ENCODE measurements around the gene ERRFI1. TPM values are rescaled to one million over a fixed set of nuclear protein-coding genes. Genes with fewer than 3 reads are reported as not detected.

The ERRFI1 gene
- total and polyA plus RNA-seq, 10 of the 15 experiments (the other 5 are each of a cell fraction or from before 2014, with no cell fraction given) = 0.90 to 6.5 (median 3.1) TPM

- TF ChIP-seq ZNF687 (IDR thresholded peaks at IDR 0.05) (no peak), ZSCAN29 (IDR thresholded peaks at IDR 0.05) (no peak)
These were observed 15.9 kb downstream of the ERRFI1 start (continued) for GRCh38 chr1:8010080-8010664.

GRCh38 chr1:8009043-8010002, 16.8 kb downstream of the ERRFI1 start:
- no TSS peak for BruUV-seq (replicated peaks)
- intact Hi-C loops (cut with micrococcal nuclease; ENCODE audit: unreplicated experiment) = no loop called here
- CTCF ChIA-PET = interaction anchor here (0.7 kb wide), 1 partner anchor 34 kb away, joined by 5 read pairs; no protein-coding TSS in a partner anchor
- TF ChIP-seq STAT3 (IDR thresholded peaks at IDR 0.05; ENCODE audit: low read depth, low read length) (no peak), SMAD1 (IDR thresholded peaks at IDR 0.05; ENCODE audit: low read depth, partially characterized antibody) (no peak), ZNF217 (IDR thresholded peaks at IDR 0.05) (no peak), CREM (IDR thresholded peaks at IDR 0.05; ENCODE audit: low read depth) (no peak), MXI1 (IDR thresholded peaks at IDR 0.05; ENCODE audit: low read depth, low read length) (no peak), BMI1 (IDR thresholded peaks at IDR 0.05; ENCODE audit: borderline replicate concordance) (no peak), TCF3 (IDR thresholded peaks at IDR 0.05; ENCODE audit: borderline replicate concordance, insufficient read depth, low read depth, low read length) (no peak), ZNF592 (IDR thresholded peaks at IDR 0.05) (no peak), IKZF2 (IDR thresholded peaks at IDR 0.05) (no peak), PML (IDR thresholded peaks at IDR 0.05; ENCODE audit: low read length) (no peak), EGR1 (IDR thresholded peaks at IDR 0.05; ENCODE audit: borderline replicate concordance in 1 of 2, low read depth in 2 of 2, low read length in 2 of 2) (no peak)

More at GRCh38 chr1:8009043-8010002, 16.8 kb downstream of the ERRFI1 start:
- ChIA-PET RAD21 (ENCODE audit: unreplicated experiment) (no interaction called here), POLR2A (no interaction called here), SMC1A (ENCODE audit: uncharacterized antibody, unreplicated experiment) (no interaction called here)
- H3K4me2 ChIP-seq (ENCODE audit: control insufficient read depth, insufficient read depth) = no peak overlapping the region
- in situ Hi-C loops (cut with MboI) = loop anchor here (10.0 kb wide), 1 partner anchor 335 kb away; no protein-coding TSS in a partner anchor
- no peak overlapping the region for H3K4me3 ChIP-seq
- 73% methylated on average over 18 of the region's 18 CpGs for WGBS (ENCODE audit: insufficient coverage, insufficient replicate concordance, low lambda C conversion rate, missing lambda C conversion rate)
- no peaks in the 10 kb centered on the region for H4K20me1 ChIP-seq (ENCODE audit: control insufficient read depth, insufficient read depth)
- H3K9ac ChIP-seq (ENCODE audit: control insufficient read depth, insufficient read depth, low read length) = no peak overlapping the region
- FAIRE-seq (no peak), ATAC-seq (no peak), DNase-seq (ENCODE audit: low read depth, low spot score) (no peak)
- no peaks in the 10 kb centered on the region for H3K79me2 ChIP-seq (ENCODE audit: control insufficient read depth, insufficient read depth, low read length)
- H3K36me3 ChIP-seq (ENCODE audit: control insufficient read depth in 2 of 2, insufficient read depth in 2 of 2, low read length in 1 of 2) = peaks cover 0 to 3% of the 10 kb centered on the region in 2 experiments; a peak in 2 of 4 replicates
- no peak overlapping the region for H3K27ac ChIP-seq (ENCODE audit: control insufficient read depth, insufficient read depth)
- H3K4me1 ChIP-seq (ENCODE audit: control insufficient read depth, insufficient read depth, low read length) = no peaks in the 10 kb centered on the region
- H2AFZ ChIP-seq (ENCODE audit: control insufficient read depth, low read depth, low read length) = no peak overlapping the region
- H3K9me3 ChIP-seq (replicated peaks; ENCODE audit: control insufficient read depth, insufficient read depth, low read length) = no peaks in the 10 kb centered on the region
- H3K27me3 ChIP-seq (replicated peaks in 1 of 2; ENCODE audit: control insufficient read depth in 2 of 2, insufficient read depth in 2 of 2, low read length in 1 of 2) = no peaks in the 10 kb centered on the region

All from GM12878 (cell line).